Measurements from ENCODE around the gene GRPEL2.

GRCh38 chr5:149337736-149338135, 7.6 kb upstream of the GRPEL2 start:
- TF ChIP-seq CTCF (IDR thresholded peaks at IDR 0.05 in 2 of 3, conservative IDR thresholded peaks at IDR 0.05 in 1 of 3; ENCODE audit: borderline replicate concordance in 1 of 3, insufficient read depth in 1 of 3, low read depth in 2 of 3, low read length in 2 of 3) (no peak), TCF7L2 (IDR thresholded peaks at IDR 0.05; ENCODE audit: borderline replicate concordance, extremely low read depth, insufficient read depth, insufficient read length) (no peak), POLR2AphosphoS5 (IDR thresholded peaks at IDR 0.05; ENCODE audit: low read depth, low read length) (no peak), JUND (IDR thresholded peaks at IDR 0.05) (no peak), SP1 (IDR thresholded peaks at IDR 0.05; ENCODE audit: low read depth) (no peak), POLR2A (IDR thresholded peaks at IDR 0.05; ENCODE audit: borderline replicate concordance, extremely low read depth, insufficient read depth, insufficient read length) (no peak), ZFX (IDR thresholded peaks at IDR 0.05) (no peak), YY1 (IDR thresholded peaks at IDR 0.05; ENCODE audit: extremely low read depth, insufficient replicate concordance, low read depth, low read length) (no peak), EZH2phosphoT487 (IDR thresholded peaks at IDR 0.05; ENCODE audit: borderline replicate concordance) (no peak)
